SK-N-SH (cell line): ENCODE results near the gene ABCC4. TPM values are rescaled to one million over a fixed set of nuclear protein-coding genes. Genes with fewer than 3 reads are reported as not detected.

Source experiments
- CTCF ChIA-PET: fragments of 300-600, 350-600 bp; formaldehyde crosslinking; extraction: SDS; loops from one replicate; lab custom pipeline; 2021; lab: Yijun Ruan, JAX
- POLR2A ChIA-PET: fragments of 350-600 bp; sonication (Branson Sonifier 250); formaldehyde crosslinking; extraction: SDS; loops from one replicate; lab custom pipeline; 2020; ENCODE audit warnings: antibody characterized with exemption, inconsistent platforms; lab: Yijun Ruan, JAX
- DNase-seq: peaks from one replicate; pipeline ENCODE4 v3.0.0; 2012
- H2AFZ ChIP-seq: fragments of 200-600 bp; sonication (generic); 2 replicates; pipeline ENCODE4 v1.8.1; 2016; ENCODE audit warnings: antibody characterized with exemption, mild to moderate bottlenecking, low read depth
- H3F3A ChIP-seq: fragments of 200-600 bp; sonication (generic); replicated peaks from 2 replicates; pipeline ENCODE3; 2016; ENCODE audit warnings: antibody characterized with exemption, mild to moderate bottlenecking; ENCODE audit not compliant: insufficient read depth
- H3K27ac ChIP-seq, 2 experiments: fragments of 200-500 bp in 1 of 2; fragments of 200-600 bp in 1 of 2; sonication (Bioruptor generic) in 1 of 2; sonication (generic), shearing (Covaris generic) in 1 of 2; 2 replicates each; pipeline versions ENCODE4 v1.5.1 to v1.6.1; 2014 to 2016; ENCODE audit warnings: low read depth in 2 of 2, inconsistent platforms in 1 of 2, low read length in 1 of 2, mild to moderate bottlenecking in 1 of 2, mixed read lengths in 1 of 2
- H3K27me3 ChIP-seq: fragments of 200-600 bp; sonication (generic), shearing (Covaris generic); 2 replicates; pipeline ENCODE4 v1.6.1; 2016; ENCODE audit warnings: mixed run types; ENCODE audit not compliant: insufficient read depth
- H3K36me3 ChIP-seq, 2 experiments: fragments of 200-500 bp in 1 of 2; fragments of 200-600 bp in 1 of 2; sonication (Bioruptor generic) in 1 of 2; sonication (generic) in 1 of 2; replicated peaks in 1 of 2; 2 replicates each; pipeline versions ENCODE3 to v1.5.1; 2014 to 2016; ENCODE audit warnings: low read length in 1 of 2, mild to moderate bottlenecking in 1 of 2; ENCODE audit not compliant: insufficient read depth in 2 of 2, control insufficient read depth in 1 of 2
- H3K4me1 ChIP-seq, 2 experiments: fragments of 200-500 bp in 1 of 2; fragments of 200-600 bp in 1 of 2; sonication (Bioruptor generic) in 1 of 2; sonication (generic), shearing (Covaris generic) in 1 of 2; 2 replicates each; pipeline versions ENCODE4 v1.5.1 to v1.6.1; 2014 to 2016; ENCODE audit warnings: low read depth in 1 of 2, low read length in 1 of 2, mixed run types in 1 of 2; ENCODE audit not compliant: insufficient read depth in 2 of 2, control insufficient read depth in 1 of 2
- H3K4me2 ChIP-seq: fragments of 200-600 bp; sonication (generic), shearing (Covaris generic); 2 replicates; pipeline ENCODE4 v1.6.1; 2017; ENCODE audit warnings: mixed run types
- H3K4me3 ChIP-seq, 2 experiments: fragments of 200-500 bp in 1 of 2; fragments of 200-600 bp in 1 of 2; sonication (Bioruptor generic) in 1 of 2; sonication (generic), shearing (Covaris generic) in 1 of 2; 2 replicates each; pipeline versions ENCODE4 v1.5.1 to v1.8.1; 2014 to 2016; ENCODE audit warnings: low read depth in 2 of 2, inconsistent platforms in 1 of 2, low read length in 1 of 2, mild to moderate bottlenecking in 1 of 2, mixed read lengths in 1 of 2, moderate library complexity in 1 of 2
- H3K79me2 ChIP-seq: fragments of 200-600 bp; sonication (generic); 2 replicates; pipeline ENCODE4 v1.8.1; 2017; ENCODE audit warnings: mild to moderate bottlenecking; ENCODE audit not compliant: insufficient read depth
- H3K9ac ChIP-seq: fragments of 200-600 bp; sonication (generic); 2 replicates; pipeline ENCODE4 v1.6.1; 2017; ENCODE audit warnings: mixed run types
- H3K9me2 ChIP-seq: fragments of 200-600 bp; sonication (generic); 2 replicates; pipeline ENCODE4 v1.6.1; 2017; ENCODE audit warnings: mixed run types
- H3K9me3 ChIP-seq: fragments of 200-600 bp; sonication (generic); 2 replicates; pipeline ENCODE4 v1.6.1; 2017; ENCODE audit warnings: mixed run types, mild to moderate bottlenecking, moderate library complexity
- H4K20me1 ChIP-seq: fragments of 200-600 bp; sonication (generic); 2 replicates; pipeline ENCODE4 v1.6.1; 2017; ENCODE audit warnings: mild to moderate bottlenecking, mixed run types; ENCODE audit not compliant: insufficient read depth
- ELF1 ChIP-seq: IDR thresholded peaks from 2 replicates; pipeline ENCODE4 v1.4.0; 2012
- FOXJ3 ChIP-seq: sonication (generic); formaldehyde crosslinking; IDR thresholded peaks from 2 replicates; pipeline ENCODE4 v1.5.1; 2020; ENCODE audit warnings: mild to moderate bottlenecking, missing genetic modification reagents
- FOXM1 ChIP-seq: IDR thresholded peaks from 2 replicates; pipeline ENCODE4 v1.4.0; 2012; ENCODE audit warnings: low read depth, mild to moderate bottlenecking
- GABPA ChIP-seq: IDR thresholded peaks from 2 replicates; pipeline ENCODE4 v1.4.0; 2012; ENCODE audit warnings: low read depth, mild to moderate bottlenecking
- MEF2A ChIP-seq: IDR thresholded peaks from 2 replicates; pipeline ENCODE4 v1.4.0; 2012; ENCODE audit warnings: low read depth, borderline replicate concordance
- MXI1 ChIP-seq: IDR thresholded peaks from 2 replicates; pipeline ENCODE4 v1.6.1; 2012; ENCODE audit warnings: mild to moderate bottlenecking, low read depth, low read length, improper control_type of control experiment
- NFIC ChIP-seq: IDR thresholded peaks from 2 replicates; pipeline ENCODE4 v1.4.0; 2012; ENCODE audit warnings: borderline replicate concordance
- POLR2AphosphoS5 ChIP-seq: IDR thresholded peaks from 2 replicates; pipeline ENCODE4 v1.6.1; 2012; ENCODE audit warnings: low read depth, low read length
- RAD21 ChIP-seq: IDR thresholded peaks from 2 replicates; pipeline ENCODE4 v1.6.1; 2012; ENCODE audit warnings: mild to moderate bottlenecking, low read length
- RFX5 ChIP-seq: IDR thresholded peaks from 2 replicates; pipeline ENCODE4 v1.6.1; 2012; ENCODE audit warnings: mild to moderate bottlenecking, improper control_type of control experiment, low read length
- RXRA ChIP-seq: IDR thresholded peaks from 2 replicates; pipeline ENCODE4 v1.4.0; 2012; ENCODE audit warnings: low read depth, mild to moderate bottlenecking, borderline replicate concordance
- SMC3 ChIP-seq: IDR thresholded peaks from 2 replicates; pipeline ENCODE4 v1.6.1; 2012; ENCODE audit warnings: low read depth, low read length, improper control_type of control experiment
- TCF12 ChIP-seq: IDR thresholded peaks from 2 replicates; pipeline ENCODE4 v1.4.0; 2012
- TEAD4 ChIP-seq: IDR thresholded peaks from 2 replicates; pipeline ENCODE4 v1.4.0; 2012; ENCODE audit warnings: mild to moderate bottlenecking, borderline replicate concordance; ENCODE audit not compliant: insufficient read depth
- WGBS: methylation state at CpG from one replicate; pipeline ENCODE4 v1.1.6; 2017; ENCODE audit warnings: low lambda C conversion rate; 5-methylcytosine and 5-hydroxymethylcytosine counted together
- polyA plus RNA-seq, 3 experiments: library from polyadenylated mRNA; depleted of rRNA; stranded (reverse); fragments of >200 nt; gene quantifications; 2 replicates each; pipeline ENCODE4 v1.2.3, GENCODE V29; 2012
- TF ChIP-seq, protein P1 (sequence below): IDR thresholded peaks from 2 replicates; pipeline ENCODE4 v1.6.1; 2012; ENCODE audit warnings: mild to moderate bottlenecking, low read depth, low read length, moderate library complexity
- TF ChIP-seq, protein P2 (sequence below): IDR thresholded peaks from 2 replicates; pipeline ENCODE4 v1.4.0; 2012; ENCODE audit warnings: low read depth, borderline replicate concordance
- TF ChIP-seq, protein P3 (sequence below): fragments of 150-350 bp; IDR thresholded peaks from 2 replicates; pipeline ENCODE4 v1.6.1; 2016; ENCODE audit warnings: mild to moderate bottlenecking, low read depth, low read length

The ABCC4 gene
- polyA plus RNA-seq, 1 of the 3 experiments (the other 2 are of a cell fraction) = 7.8 TPM

DNA sequence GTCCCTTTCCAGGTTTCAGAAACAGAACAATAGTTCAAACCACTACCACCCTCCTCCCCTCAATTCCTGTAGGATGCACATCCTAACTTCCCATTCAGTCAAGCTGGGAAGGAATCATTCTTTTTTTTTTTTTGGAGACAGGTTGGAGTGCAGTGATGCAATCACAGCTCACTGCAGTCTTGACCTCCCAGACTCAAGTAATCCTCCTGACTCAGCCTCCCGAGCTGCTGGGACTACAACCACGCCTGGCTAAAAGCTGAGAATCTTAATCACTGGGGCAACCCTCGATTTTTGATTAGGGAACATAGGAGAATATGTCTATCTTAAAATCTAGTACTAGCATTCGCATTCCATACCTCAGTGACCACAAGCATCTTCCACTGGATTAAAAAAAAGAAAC lies 146.2 kb downstream of the ABCC4 start:
- Histone ChIP-seq H3K9me3 (no peaks in the 10 kb centered on the region), H3F3A (no peaks in the 10 kb centered on the region), H3K36me3 (peaks cover 5 to 19% of the 10 kb centered on the region in 2 experiments), H2AFZ (no peak overlapping the region), H3K79me2 (no peaks in the 10 kb centered on the region), H3K27me3 (no peaks in the 10 kb centered on the region), H3K4me2 (no peak overlapping the region), H3K9me2 (no peaks in the 10 kb centered on the region), H3K9ac (no peak overlapping the region), H3K4me3 (no peak overlapping the region)
- DNase-seq = no peak
- POLR2A ChIA-PET = no interaction called here
- WGBS = 76% methylated on average over 4 of the region's 4 CpGs
- CTCF ChIA-PET = interaction anchor here (0.7 to 2.3 kb wide), 11 partner anchors 17 to 542 kb away, joined by 3 to 7 read pairs (median 3); partner anchors contain the start of gene SOX21
- TF ChIP-seq NFIC (no peak), FOXJ3 (CRISPR knock-in tag) (no peak)
- TF ChIP-seq, protein P1, sequence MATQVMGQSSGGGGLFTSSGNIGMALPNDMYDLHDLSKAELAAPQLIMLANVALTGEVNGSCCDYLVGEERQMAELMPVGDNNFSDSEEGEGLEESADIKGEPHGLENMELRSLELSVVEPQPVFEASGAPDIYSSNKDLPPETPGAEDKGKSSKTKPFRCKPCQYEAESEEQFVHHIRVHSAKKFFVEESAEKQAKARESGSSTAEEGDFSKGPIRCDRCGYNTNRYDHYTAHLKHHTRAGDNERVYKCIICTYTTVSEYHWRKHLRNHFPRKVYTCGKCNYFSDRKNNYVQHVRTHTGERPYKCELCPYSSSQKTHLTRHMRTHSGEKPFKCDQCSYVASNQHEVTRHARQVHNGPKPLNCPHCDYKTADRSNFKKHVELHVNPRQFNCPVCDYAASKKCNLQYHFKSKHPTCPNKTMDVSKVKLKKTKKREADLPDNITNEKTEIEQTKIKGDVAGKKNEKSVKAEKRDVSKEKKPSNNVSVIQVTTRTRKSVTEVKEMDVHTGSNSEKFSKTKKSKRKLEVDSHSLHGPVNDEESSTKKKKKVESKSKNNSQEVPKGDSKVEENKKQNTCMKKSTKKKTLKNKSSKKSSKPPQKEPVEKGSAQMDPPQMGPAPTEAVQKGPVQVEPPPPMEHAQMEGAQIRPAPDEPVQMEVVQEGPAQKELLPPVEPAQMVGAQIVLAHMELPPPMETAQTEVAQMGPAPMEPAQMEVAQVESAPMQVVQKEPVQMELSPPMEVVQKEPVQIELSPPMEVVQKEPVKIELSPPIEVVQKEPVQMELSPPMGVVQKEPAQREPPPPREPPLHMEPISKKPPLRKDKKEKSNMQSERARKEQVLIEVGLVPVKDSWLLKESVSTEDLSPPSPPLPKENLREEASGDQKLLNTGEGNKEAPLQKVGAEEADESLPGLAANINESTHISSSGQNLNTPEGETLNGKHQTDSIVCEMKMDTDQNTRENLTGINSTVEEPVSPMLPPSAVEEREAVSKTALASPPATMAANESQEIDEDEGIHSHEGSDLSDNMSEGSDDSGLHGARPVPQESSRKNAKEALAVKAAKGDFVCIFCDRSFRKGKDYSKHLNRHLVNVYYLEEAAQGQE = no peak
- TF ChIP-seq, all 33 proteins: peak for 0
- H4K20me1 ChIP-seq = no peaks in the 10 kb centered on the region
- H3K27ac ChIP-seq = no peak overlapping the region
- H3K4me1 ChIP-seq = peaks cover 0 to 14% of the 10 kb centered on the region in 2 experiments; a peak in 2 of 4 replicates

DNA sequence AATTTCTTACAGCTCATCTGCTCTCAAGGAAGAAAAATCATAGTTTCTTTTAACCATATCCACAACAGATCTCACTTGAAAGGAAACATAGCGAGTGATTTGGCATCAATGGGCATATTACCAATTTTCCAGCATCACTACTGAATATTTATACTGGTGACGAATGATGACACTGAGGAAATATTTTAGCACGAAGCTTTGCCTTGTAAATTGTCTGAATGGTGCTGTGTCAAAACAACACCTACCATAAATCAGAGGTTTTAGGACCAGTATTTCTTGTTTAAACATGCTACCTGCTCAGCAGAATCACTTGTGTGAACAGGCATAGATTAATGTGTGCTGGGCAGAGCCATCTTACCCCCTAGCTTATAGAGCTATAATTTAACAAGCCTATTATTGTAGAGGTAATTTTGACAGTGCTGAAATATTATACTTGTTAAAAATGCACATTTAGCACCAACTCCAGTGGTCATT lies 146.8 kb downstream of the ABCC4 start:
- Histone ChIP-seq H3K36me3 (peaks cover 2 to 14% of the 10 kb centered on the region in 2 experiments), H3K4me1 (peaks cover 0 to 14% of the 10 kb centered on the region in 2 experiments; a peak in 2 of 4 replicates), H3F3A (no peaks in the 10 kb centered on the region), H3K9ac (no peak overlapping the region), H3K4me3 (no peak overlapping the region), H4K20me1 (no peaks in the 10 kb centered on the region), H3K4me2 (no peak overlapping the region), H3K9me2 (no peaks in the 10 kb centered on the region), H3K27ac (no peak overlapping the region), H3K27me3 (no peaks in the 10 kb centered on the region), H3K9me3 (no peaks in the 10 kb centered on the region), H3K79me2 (no peaks in the 10 kb centered on the region), H2AFZ (no peak overlapping the region)
- ChIA-PET CTCF (interaction anchor here (0.7 to 1.7 kb wide), 6 partner anchors 17 to 534 kb away, joined by 3 to 6 read pairs (median 3); no protein-coding TSS in a partner anchor), POLR2A (no interaction called here)
- WGBS = 87% methylated on average over 3 of the region's 3 CpGs
- no peak for DNase-seq
- no peak for TF ChIP-seq SMC3
- TF ChIP-seq RFX5 = no peak
- TF ChIP-seq TEAD4 = no peak
- TF ChIP-seq ELF1 = no peak
- TF ChIP-seq RAD21 = no peak
- TF ChIP-seq FOXM1 = no peak
- TF ChIP-seq TCF12 = no peak
- TF ChIP-seq GABPA = no peak
- TF ChIP-seq MEF2A = no peak
- TF ChIP-seq MXI1 = no peak
- no peak for TF ChIP-seq RXRA
- TF ChIP-seq POLR2AphosphoS5 = no peak
- TF ChIP-seq, protein P2, sequence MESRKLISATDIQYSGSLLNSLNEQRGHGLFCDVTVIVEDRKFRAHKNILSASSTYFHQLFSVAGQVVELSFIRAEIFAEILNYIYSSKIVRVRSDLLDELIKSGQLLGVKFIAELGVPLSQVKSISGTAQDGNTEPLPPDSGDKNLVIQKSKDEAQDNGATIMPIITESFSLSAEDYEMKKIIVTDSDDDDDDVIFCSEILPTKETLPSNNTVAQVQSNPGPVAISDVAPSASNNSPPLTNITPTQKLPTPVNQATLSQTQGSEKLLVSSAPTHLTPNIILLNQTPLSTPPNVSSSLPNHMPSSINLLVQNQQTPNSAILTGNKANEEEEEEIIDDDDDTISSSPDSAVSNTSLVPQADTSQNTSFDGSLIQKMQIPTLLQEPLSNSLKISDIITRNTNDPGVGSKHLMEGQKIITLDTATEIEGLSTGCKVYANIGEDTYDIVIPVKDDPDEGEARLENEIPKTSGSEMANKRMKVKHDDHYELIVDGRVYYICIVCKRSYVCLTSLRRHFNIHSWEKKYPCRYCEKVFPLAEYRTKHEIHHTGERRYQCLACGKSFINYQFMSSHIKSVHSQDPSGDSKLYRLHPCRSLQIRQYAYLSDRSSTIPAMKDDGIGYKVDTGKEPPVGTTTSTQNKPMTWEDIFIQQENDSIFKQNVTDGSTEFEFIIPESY = no peak
- TF ChIP-seq, protein P1 = no peak
- TF ChIP-seq, protein P3, sequence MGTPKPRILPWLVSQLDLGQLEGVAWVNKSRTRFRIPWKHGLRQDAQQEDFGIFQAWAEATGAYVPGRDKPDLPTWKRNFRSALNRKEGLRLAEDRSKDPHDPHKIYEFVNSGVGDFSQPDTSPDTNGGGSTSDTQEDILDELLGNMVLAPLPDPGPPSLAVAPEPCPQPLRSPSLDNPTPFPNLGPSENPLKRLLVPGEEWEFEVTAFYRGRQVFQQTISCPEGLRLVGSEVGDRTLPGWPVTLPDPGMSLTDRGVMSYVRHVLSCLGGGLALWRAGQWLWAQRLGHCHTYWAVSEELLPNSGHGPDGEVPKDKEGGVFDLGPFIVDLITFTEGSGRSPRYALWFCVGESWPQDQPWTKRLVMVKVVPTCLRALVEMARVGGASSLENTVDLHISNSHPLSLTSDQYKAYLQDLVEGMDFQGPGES = no peak
- TF ChIP-seq NFIC = no peak
